ENCODE data around the gene LYSMD1. TPM values are rescaled to one million over a fixed set of nuclear protein-coding genes. Genes with fewer than 3 reads are reported as not detected.

Gene LYSMD1
- total RNA-seq, 4 donors from 2014 or later: 10.1 to 15.0 (median 10.9) TPM

DNA sequence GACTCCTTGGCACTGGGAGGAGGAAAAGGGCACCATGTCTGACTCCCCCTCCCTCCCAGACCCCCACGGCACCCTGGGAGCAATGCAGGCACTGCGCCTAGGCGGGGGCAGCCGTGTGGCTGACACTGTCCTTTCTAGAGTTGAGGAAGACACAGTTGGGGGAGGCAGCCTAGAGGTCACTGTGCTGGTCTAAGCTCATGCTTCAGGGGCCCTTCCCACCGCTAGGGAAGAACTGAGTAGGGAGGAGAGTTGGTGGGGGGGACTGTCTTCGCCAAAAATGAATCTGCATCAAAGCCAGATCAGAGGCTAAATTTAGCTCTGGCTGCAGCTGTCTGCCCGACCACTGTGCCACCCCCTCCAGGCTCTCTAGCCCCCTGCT lies 22.7 kb downstream of the LYSMD1 start:
- TF ChIP-seq, protein P1, sequence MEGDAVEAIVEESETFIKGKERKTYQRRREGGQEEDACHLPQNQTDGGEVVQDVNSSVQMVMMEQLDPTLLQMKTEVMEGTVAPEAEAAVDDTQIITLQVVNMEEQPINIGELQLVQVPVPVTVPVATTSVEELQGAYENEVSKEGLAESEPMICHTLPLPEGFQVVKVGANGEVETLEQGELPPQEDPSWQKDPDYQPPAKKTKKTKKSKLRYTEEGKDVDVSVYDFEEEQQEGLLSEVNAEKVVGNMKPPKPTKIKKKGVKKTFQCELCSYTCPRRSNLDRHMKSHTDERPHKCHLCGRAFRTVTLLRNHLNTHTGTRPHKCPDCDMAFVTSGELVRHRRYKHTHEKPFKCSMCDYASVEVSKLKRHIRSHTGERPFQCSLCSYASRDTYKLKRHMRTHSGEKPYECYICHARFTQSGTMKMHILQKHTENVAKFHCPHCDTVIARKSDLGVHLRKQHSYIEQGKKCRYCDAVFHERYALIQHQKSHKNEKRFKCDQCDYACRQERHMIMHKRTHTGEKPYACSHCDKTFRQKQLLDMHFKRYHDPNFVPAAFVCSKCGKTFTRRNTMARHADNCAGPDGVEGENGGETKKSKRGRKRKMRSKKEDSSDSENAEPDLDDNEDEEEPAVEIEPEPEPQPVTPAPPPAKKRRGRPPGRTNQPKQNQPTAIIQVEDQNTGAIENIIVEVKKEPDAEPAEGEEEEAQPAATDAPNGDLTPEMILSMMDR (IDR thresholded peaks at IDR 0.05; ENCODE audit: low read depth): no peak

- TF ChIP-seq, protein P1 (IDR thresholded peaks at IDR 0.05; ENCODE audit: low read depth): no peak
Measured at GRCh38 chr1:151142411-151143056, 23.2 kb downstream of the LYSMD1 start.

GRCh38 chr1:151137789-151138188 lies 27.9 kb downstream of the LYSMD1 start:
- TF ChIP-seq, protein P1 (IDR thresholded peaks at IDR 0.05; ENCODE audit: low read depth): no peak

DNA sequence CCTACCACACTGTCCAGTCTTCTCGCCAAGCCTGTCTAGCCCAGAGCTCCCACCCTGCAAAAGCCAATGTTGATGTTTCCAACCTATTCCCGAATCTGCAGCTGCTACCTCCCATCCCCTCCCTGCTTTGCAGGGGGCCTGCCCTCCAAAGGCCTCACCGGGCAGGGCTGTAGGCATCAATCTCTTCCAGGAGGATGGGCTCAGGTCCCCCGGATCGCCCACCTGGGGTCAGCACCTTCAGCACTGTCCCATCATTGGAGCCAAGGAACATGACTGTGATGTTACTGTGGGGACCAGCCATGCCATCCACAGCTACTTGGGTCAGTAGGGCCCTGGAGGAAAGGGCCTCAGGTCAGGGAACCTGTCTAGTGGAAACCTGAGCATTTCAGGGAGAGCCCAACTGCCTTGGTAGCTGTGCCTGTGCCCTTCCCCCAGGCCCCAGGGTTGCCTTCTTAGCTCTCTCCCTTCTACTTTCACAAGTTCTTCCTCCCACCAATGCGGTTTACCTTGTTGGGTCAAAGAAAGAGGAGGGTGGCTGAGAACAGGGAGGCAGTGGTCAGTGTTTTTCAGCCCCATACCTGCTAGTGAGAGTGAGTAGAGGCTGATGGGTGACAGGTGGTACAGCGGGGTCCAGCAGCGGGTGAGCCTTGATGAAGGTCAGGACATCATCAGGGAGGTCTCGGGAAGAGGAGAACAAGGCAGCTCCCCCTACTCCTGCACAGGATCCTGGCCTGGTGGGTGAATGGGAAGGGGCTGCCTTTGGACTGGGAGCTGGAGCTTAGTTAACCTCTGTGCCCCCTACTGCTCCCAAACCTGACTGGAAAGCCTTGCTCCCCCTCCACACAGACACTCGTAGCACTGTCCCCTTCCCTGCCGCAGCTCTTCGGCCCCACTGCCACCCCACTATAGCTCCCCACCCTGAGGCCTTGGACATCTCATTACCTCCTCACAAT lies 30.0 kb downstream of the LYSMD1 start:
- TF ChIP-seq, protein P1 (IDR thresholded peaks at IDR 0.05; ENCODE audit: low read depth): no peak

DNA sequence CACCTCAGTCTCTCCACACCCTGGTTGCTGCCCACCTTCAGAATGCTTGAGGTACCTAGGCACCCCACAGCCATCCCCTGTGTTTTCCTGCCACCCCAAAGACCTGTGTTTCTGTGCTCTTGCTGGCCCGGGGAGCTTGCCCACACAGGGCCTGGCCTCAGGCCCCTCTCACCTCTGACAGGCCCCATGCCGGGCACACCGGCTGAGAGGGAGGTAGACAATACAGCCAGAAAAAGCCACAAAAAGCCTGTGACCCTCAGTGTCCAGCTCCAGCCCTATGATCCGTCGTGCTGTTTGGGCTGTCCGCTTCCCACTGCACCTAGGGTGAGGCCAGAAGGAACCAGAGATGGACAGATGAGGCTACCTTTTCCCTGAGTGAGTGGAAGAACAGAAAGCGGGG lies 30.7 kb downstream of the LYSMD1 start:
- TF ChIP-seq, protein P1 (IDR thresholded peaks at IDR 0.05; ENCODE audit: low read depth): no peak

DNA sequence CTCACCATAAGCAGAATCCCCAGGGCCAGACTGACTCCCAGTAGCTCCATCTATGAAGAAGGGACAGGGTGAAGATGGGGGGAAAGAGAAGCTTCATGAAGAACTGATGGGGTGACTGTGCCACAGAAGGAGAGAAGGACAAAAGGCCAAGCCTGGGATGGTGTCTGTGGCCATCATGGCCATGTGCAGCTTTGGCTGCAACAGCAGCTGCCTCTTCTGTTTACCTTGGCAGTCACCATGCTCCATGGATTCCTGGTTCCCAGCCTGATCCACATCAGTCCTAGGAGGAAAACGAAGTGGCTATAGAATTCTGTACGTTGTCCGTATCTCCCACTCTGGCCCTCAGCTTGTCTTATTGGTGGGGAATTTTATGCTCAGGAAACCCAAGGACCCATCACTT lies 31.3 kb downstream of the LYSMD1 start:
- TF ChIP-seq, protein P1 (IDR thresholded peaks at IDR 0.05; ENCODE audit: low read depth): no peak

All from subcutaneous adipose tissue (tissue), 4 donors.